Spinal cord (tissue), 10 donors: Measurements from ENCODE around the gene KAT2B. TPM values are rescaled to one million over a fixed set of nuclear protein-coding genes. Genes with fewer than 3 reads are reported as not detected.

Experiments
- DNase-seq, 6 donors: peaks; one replicate each; pipeline versions ENCODE4 v3.0.0 to v3.0.0-alpha.2; 2013 to 2015; ENCODE audit warnings: low spot score in 6 of 6, low read depth in 4 of 6
- H3K27ac ChIP-seq: one replicate; pipeline ENCODE4 v1.5.1; 2013; ENCODE audit warnings: low read depth, low read length, control low read depth
- H3K27me3 ChIP-seq: one replicate; pipeline ENCODE4 v1.6.1; 2013; ENCODE audit warnings: low read length; ENCODE audit not compliant: control insufficient read depth, insufficient read depth
- H3K36me3 ChIP-seq: one replicate; pipeline ENCODE4 v1.6.1; 2013; ENCODE audit warnings: low read length; ENCODE audit not compliant: control insufficient read depth, insufficient read depth
- H3K4me1 ChIP-seq: one replicate; pipeline ENCODE4 v1.6.1; 2013; ENCODE audit warnings: low read length; ENCODE audit not compliant: control insufficient read depth, insufficient read depth
- H3K4me3 ChIP-seq: one replicate; pipeline ENCODE4 v1.5.1; 2013; ENCODE audit warnings: low read depth, low read length, control low read depth
- H3K9me3 ChIP-seq: one replicate; pipeline ENCODE4 v1.6.1; 2013; ENCODE audit warnings: low read length; ENCODE audit not compliant: control insufficient read depth, insufficient read depth
- whole genome bisulfite sequencing: methylation state at CpG from one replicate; pipeline ENCODE4 v1.1.5; 2013; ENCODE audit warnings: missing lambda C conversion rate; ENCODE audit not compliant: insufficient coverage; 5-methylcytosine and 5-hydroxymethylcytosine counted together
- polyA plus RNA-seq, 2 donors: library from polyadenylated mRNA; unstranded; fragments of 120-200 nt; gene quantifications; one replicate each; pipeline ENCODE4 v1.2.1, GENCODE V29; 2013; ENCODE audit not compliant: insufficient read length in 2 of 2
- total RNA-seq, 2 donors: library from RNA; depleted of rRNA in 1 of 2; stranded (reverse); fragments of 120-200 nt in 1 of 2; fragments of >200 nt in 1 of 2; gene quantifications; one replicate each; pipeline versions ENCODE4 v1.2.3 to v1.2.4, GENCODE V29; 2013 to 2014
- donor health status: healthy.

Gene KAT2B
- total and polyA plus RNA-seq, 4 donors, result 41.8 to 68.5 (median 48.3) TPM

DNA sequence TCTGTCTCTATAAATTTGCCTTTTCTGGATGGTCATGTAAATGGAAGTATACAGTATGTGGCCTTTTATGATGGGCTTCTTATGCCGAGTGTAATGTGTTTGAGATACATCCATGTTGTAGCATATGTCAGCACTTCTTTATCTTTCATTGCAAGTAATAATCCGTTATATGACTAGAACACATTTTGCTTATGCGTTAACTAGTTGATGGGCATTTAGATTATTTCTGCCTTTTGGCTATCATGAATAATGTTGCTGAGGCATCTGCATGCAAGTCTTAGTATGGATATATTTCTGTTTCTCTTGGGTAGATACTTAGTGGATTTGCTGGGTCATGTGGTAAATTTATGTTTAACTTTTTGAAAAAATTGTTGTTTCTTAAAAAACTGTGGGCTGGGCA lies 19.7 kb downstream of the KAT2B start:
- no peak overlapping the region for H3K4me3 ChIP-seq
- H3K27me3 ChIP-seq, result no peaks in the 10 kb centered on the region
- no peaks in the 10 kb centered on the region for H3K36me3 ChIP-seq
- WGBS, result 100% methylated on average over 1 of the region's 3 CpGs
- H3K27ac ChIP-seq, result no peak overlapping the region
- H3K4me1 ChIP-seq, result peaks cover 7% of the 10 kb centered on the region
- no peak for DNase-seq
- H3K9me3 ChIP-seq, result no peaks in the 10 kb centered on the region

DNA sequence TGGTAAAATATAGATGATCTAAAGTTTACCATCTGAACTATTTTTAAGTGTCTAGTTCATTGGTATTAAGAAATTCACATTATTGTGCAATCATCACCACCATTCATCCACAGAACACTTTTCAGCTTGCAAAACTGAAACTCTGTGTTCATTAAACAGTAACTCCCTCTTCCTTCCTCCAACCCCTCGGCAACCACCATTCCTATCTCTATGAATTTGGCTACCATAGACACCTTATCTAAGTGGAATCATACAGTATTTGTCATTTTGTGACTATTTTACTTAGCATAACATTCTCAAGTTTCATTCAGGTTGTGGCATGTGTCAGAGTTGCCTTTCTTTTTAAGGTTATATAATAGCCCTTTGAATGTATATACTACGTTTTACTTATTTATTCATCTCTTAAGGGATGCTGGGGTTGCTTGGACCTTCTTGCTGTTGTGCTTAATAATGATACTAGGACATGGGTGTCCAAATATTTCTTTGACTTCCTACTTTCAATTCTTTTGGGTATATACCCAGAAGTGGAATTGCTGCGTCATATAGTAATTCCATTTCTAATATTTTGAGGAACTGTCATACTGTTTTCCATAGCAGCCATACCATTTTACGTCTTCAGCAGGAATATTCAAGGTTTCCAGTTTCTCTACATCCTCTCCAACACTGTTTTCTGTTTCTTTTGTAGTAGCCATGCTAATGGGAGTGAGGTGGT lies 20.9 kb downstream of the KAT2B start:
- no peak overlapping the region for H3K27ac ChIP-seq
- no peak overlapping the region for H3K4me3 ChIP-seq
- no CpG with 5 or more reads among the region's 4 CpGs for WGBS
- no peaks in the 10 kb centered on the region for H3K27me3 ChIP-seq
- H3K9me3 ChIP-seq, result no peaks in the 10 kb centered on the region
- no peaks in the 10 kb centered on the region for H3K36me3 ChIP-seq
- H3K4me1 ChIP-seq, result peaks cover 7% of the 10 kb centered on the region
- no peak for DNase-seq

DNA sequence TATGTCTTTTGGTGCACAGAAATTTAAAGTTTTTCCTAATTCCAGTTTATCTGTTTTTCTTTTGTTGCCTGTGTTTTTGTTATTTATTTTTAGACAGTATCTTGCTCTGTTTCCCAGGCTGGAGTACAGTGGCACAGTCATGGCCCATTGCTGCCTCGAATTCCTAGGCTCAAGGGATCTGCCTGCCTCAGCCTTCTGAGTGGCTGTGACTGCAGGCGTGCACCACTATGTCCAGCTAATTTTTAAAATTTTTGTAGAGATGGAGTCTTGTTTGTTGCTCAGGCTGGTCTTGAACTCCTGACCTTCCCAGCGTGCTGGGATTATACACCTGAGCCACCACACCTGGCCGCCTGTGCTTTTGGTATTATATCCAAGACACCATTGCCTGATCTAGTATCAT lies 22.8 kb downstream of the KAT2B start:
- H3K4me3 ChIP-seq, result no peak overlapping the region
- H3K4me1 ChIP-seq, result peaks cover 18% of the 10 kb centered on the region
- 70% methylated on average over 2 of the region's 4 CpGs for WGBS
- no peaks in the 10 kb centered on the region for H3K36me3 ChIP-seq
- H3K9me3 ChIP-seq, result no peaks in the 10 kb centered on the region
- no peaks in the 10 kb centered on the region for H3K27me3 ChIP-seq
- H3K27ac ChIP-seq, result no peak overlapping the region
- DNase-seq, result no peak

GRCh38 chr3:20064387-20064786 lies 24.1 kb downstream of the KAT2B start:
- Histone ChIP-seq H3K36me3 (no peaks in the 10 kb centered on the region), H3K4me1 (peaks cover 17% of the 10 kb centered on the region), H3K27me3 (no peaks in the 10 kb centered on the region), H3K9me3 (no peaks in the 10 kb centered on the region), H3K27ac (no peak overlapping the region), H3K4me3 (no peak overlapping the region)
- DNase-seq, result no peak
- WGBS, result no CpG with 5 or more reads among the region's 3 CpGs

GRCh38 chr3:20064796-20065564 lies 24.7 kb downstream of the KAT2B start:
- 68% methylated on average over 4 of the region's 5 CpGs for WGBS
- no peaks in the 10 kb centered on the region for H3K9me3 ChIP-seq
- H3K27ac ChIP-seq, result no peak overlapping the region
- DNase-seq, result no peak
- peaks cover 17% of the 10 kb centered on the region for H3K4me1 ChIP-seq
- H3K4me3 ChIP-seq, result no peak overlapping the region
- H3K36me3 ChIP-seq, result no peaks in the 10 kb centered on the region
- no peaks in the 10 kb centered on the region for H3K27me3 ChIP-seq

DNA sequence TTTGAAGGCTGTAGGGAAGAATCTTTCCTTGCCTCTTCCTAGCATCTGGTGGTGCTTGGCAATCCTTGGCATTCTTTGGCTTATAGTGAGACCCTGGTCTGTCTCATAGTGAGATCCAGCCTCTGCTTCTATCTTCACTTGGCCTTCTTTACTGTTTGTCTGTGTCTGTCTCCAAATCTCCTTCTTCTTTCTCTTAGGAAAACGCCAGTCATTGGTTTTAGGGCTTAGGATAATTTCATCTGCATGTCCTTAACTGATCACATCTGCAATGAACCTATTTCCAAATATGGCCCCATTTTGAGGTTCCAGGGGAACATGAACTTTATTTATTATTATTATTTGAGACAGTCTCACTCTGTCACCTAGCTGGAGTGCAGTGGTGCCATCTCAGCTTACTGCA lies 25.8 kb downstream of the KAT2B start:
- Histone ChIP-seq H3K4me3 (no peak overlapping the region), H3K27me3 (no peaks in the 10 kb centered on the region), H3K9me3 (no peaks in the 10 kb centered on the region), H3K4me1 (peaks cover 21% of the 10 kb centered on the region), H3K27ac (peak overlapping the region; percentile 40), H3K36me3 (no peaks in the 10 kb centered on the region)
- WGBS, result no CpG with 5 or more reads among the region's 1 CpG
- DNase-seq, result no peak

DNA sequence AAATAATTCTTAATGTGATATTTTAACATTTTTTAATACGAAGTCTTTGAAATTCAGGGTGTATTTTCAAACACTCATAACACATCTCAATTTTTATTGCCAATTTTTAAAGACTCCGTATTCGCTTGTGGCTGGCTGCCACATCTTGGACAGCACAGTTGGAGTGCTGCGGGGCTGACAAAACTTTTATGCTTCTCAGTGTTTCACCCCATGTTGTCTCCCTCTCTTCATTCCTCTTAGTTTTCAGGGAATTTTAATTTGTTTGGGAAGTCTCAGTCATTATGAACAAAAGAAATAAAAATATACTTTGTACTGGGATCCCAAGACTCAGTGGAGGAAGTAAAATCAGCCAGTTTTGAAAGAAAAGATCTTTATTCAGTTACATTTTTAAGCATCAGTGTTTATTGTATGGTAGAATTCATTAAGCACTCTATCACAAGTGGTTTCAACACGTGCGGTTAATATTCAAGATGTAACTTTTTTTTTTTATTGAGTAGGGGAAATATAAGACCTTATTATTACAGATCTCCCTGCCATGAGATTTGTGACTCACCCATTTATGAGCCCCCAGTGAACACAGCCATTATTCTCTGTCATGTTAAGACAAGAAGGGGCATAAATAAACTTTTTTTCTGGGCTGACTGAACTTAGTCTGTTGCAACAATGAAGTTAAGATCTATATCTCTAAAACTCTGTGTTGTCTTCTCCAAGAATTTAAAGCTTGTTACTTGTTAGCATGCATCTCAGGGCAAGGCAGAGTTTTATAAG lies 26.8 kb downstream of the KAT2B start:
- H3K27ac ChIP-seq, result peak overlapping the region; percentile 60
- WGBS, result 30% methylated on average over 2 of the region's 6 CpGs
- H3K4me1 ChIP-seq, result peaks cover 27% of the 10 kb centered on the region
- H3K4me3 ChIP-seq, result no peak overlapping the region
- no peaks in the 10 kb centered on the region for H3K9me3 ChIP-seq
- H3K27me3 ChIP-seq, result no peaks in the 10 kb centered on the region
- no peaks in the 10 kb centered on the region for H3K36me3 ChIP-seq
- DNase-seq, result no peak

- H3K4me1 ChIP-seq, result peaks cover 29% of the 10 kb centered on the region
- no peak overlapping the region for H3K4me3 ChIP-seq
- DNase-seq, result no peak
- WGBS, result 56% methylated on average over 1 of the region's 3 CpGs
- no peaks in the 10 kb centered on the region for H3K9me3 ChIP-seq
- H3K27ac ChIP-seq, result peak overlapping the region; percentile 40
- no peaks in the 10 kb centered on the region for H3K36me3 ChIP-seq
- no peaks in the 10 kb centered on the region for H3K27me3 ChIP-seq
Observed at GRCh38 chr3:20068512-20069177, 28.4 kb downstream of the KAT2B start.

DNA sequence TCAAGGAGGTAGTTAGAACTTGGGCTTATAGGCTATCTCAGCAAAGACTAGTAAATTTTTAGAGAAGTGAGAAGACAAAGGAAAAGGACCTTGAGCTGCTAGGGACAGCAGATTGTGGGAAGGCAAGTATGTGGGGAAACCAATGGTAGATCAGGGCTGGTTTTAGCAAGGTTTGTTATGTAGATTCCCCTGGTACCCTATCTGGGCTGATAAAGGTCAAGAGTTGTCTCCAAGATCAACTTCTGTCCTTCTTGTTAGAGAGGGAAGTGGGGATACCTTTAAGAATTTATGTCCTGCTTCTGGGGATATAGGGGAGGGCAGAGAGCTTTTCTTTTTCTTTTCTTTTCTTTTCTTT lies 28.9 kb downstream of the KAT2B start:
- no peak for DNase-seq
- H3K4me1 ChIP-seq, result peaks cover 29% of the 10 kb centered on the region
- no peaks in the 10 kb centered on the region for H3K36me3 ChIP-seq
- H3K9me3 ChIP-seq, result no peaks in the 10 kb centered on the region
- H3K4me3 ChIP-seq, result no peak overlapping the region
- no peaks in the 10 kb centered on the region for H3K27me3 ChIP-seq
- H3K27ac ChIP-seq, result peak overlapping the region; percentile 40
